MM.1S (cell line): ENCODE data around the gene FIBCD1.

Source experiments
- DNase-seq: peaks from one replicate; pipeline ENCODE4 v3.0.0-alpha.2; 2015
- H2AFZ ChIP-seq: fragments of 300-600 bp; sonication (generic); 2 replicates; pipeline ENCODE4 v1.6.0; 2016; ENCODE audit warnings: antibody characterized with exemption, low read length
- H3F3A ChIP-seq: fragments of 300-600 bp; sonication (generic); 2 replicates; pipeline ENCODE4 v1.6.1; 2016; ENCODE audit warnings: mild to moderate bottlenecking, antibody characterized with exemption, low read length, moderate library complexity, mixed read lengths; ENCODE audit not compliant: insufficient read depth
- H3K27ac ChIP-seq: fragments of 300-600 bp; sonication (generic); 2 replicates; pipeline ENCODE4 v1.5.1; 2016; ENCODE audit warnings: mild to moderate bottlenecking, low read length
- H3K27me3 ChIP-seq: fragments of 300-600 bp; sonication (generic); replicated peaks from 2 replicates; pipeline ENCODE4 v1.6.0; 2016; ENCODE audit warnings: low read length; ENCODE audit not compliant: insufficient read depth
- H3K36me3 ChIP-seq: fragments of 300-600 bp; sonication (generic); replicated peaks from 2 replicates; pipeline ENCODE4 v1.6.1; 2016; ENCODE audit warnings: mild to moderate bottlenecking, low read length, mixed read lengths; ENCODE audit not compliant: insufficient read depth
- H3K4me1 ChIP-seq: fragments of 300-600 bp; sonication (generic); 2 replicates; pipeline ENCODE4 v1.6.1; 2016; ENCODE audit warnings: low read length, mixed read lengths
- H3K4me2 ChIP-seq: fragments of 300-600 bp; sonication (generic); 2 replicates; pipeline ENCODE4 v1.6.0; 2016; ENCODE audit warnings: low read depth, low read length
- H3K4me3 ChIP-seq: fragments of 300-600 bp; sonication (generic); 2 replicates; pipeline ENCODE4 v1.5.1; 2016; ENCODE audit warnings: low read length, mixed read lengths
- H3K79me2 ChIP-seq: fragments of 300-600 bp; sonication (generic); 2 replicates; pipeline ENCODE4 v1.6.1; 2016; ENCODE audit warnings: mixed run types, low read length, mixed read lengths
- H3K9ac ChIP-seq: fragments of 300-600 bp; sonication (generic); 2 replicates; pipeline ENCODE4 v1.6.1; 2016; ENCODE audit warnings: low read length, mixed read lengths
- H3K9me2 ChIP-seq: fragments of 300-600 bp; sonication (generic); replicated peaks from 2 replicates; pipeline ENCODE4 v1.6.1; 2016; ENCODE audit warnings: mild to moderate bottlenecking, low read length, mixed read lengths; ENCODE audit not compliant: insufficient read depth
- H3K9me3 ChIP-seq: fragments of 300-600 bp; sonication (generic); replicated peaks from 2 replicates; pipeline ENCODE4 v1.6.1; 2016; ENCODE audit warnings: mild to moderate bottlenecking, low read length, mixed read lengths; ENCODE audit not compliant: insufficient read depth
- H4K20me1 ChIP-seq: fragments of 300-600 bp; sonication (generic); 2 replicates; pipeline ENCODE4 v1.6.1; 2016; ENCODE audit warnings: mild to moderate bottlenecking, low read length, moderate library complexity, mixed read lengths; ENCODE audit not compliant: insufficient read depth
- CTCF ChIP-seq: fragments of 300-600 bp; sonication (generic); IDR thresholded peaks from 2 replicates; pipeline ENCODE4 v1.5.1; 2016; ENCODE audit warnings: antibody characterized with exemption, low read length, mixed read lengths
- EZH2 ChIP-seq: fragments of 300-600 bp; sonication (generic); optimal IDR thresholded peaks from 2 replicates; pipeline ENCODE3; 2017; ENCODE audit warnings: low read depth, mild to moderate bottlenecking, antibody characterized with exemption, low read length, mixed read lengths
- EZH2phosphoT487 ChIP-seq: fragments of 300-600 bp; sonication (generic); IDR thresholded peaks from 2 replicates; pipeline ENCODE4 v1.6.1; 2018; ENCODE audit warnings: antibody characterized with exemption, low read length

The FIBCD1 gene

DNA sequence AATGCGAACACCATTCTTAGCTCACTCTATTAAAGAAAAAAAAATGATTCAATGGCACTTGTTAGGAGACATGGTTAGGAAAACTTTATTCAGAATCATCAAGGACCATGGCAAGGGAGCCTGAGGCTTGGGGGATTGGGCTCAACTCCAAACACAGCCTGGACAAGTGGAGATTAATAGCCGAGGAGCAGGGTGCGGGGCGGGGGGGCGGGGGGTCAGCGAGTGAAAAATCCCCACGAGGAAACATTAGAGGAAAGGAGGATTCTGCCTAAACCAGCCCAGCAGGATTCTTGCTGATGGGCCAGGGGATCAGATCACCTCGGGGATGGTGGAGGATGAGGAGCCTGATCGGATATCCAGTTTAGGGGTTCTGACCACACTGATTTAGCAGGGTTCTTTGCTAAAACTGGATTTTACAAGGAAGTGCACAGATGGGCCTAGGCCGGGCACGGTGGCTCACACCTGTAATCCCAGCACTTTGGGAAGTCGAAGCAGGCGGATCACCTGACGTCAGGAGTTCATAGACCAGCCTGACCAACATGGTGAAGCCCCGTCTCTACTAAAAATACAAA, 24.4 kb upstream of the FIBCD1 start:
- no peaks in the 10 kb centered on the region for H3K36me3 ChIP-seq

GRCh38 chr9:130962418-130963316, 23.6 kb upstream of the FIBCD1 start:
- H3K9me2 ChIP-seq: no peaks in the 10 kb centered on the region
- no peaks in the 10 kb centered on the region for H3F3A ChIP-seq
- peaks cover 92% of the 10 kb centered on the region for H3K27me3 ChIP-seq
- H3K9ac ChIP-seq: no peak overlapping the region
- H3K27ac ChIP-seq: no peak overlapping the region
- no peaks in the 10 kb centered on the region for H3K9me3 ChIP-seq
- H3K79me2 ChIP-seq: no peaks in the 10 kb centered on the region
- H4K20me1 ChIP-seq: no peaks in the 10 kb centered on the region
- H2AFZ ChIP-seq: no peak overlapping the region
- no peak overlapping the region for H3K4me3 ChIP-seq
- no peak for DNase-seq
- no peaks in the 10 kb centered on the region for H3K4me1 ChIP-seq
- no peaks in the 10 kb centered on the region for H3K36me3 ChIP-seq
- no peak overlapping the region for H3K4me2 ChIP-seq
- no peak for TF ChIP-seq CTCF
- no peak for TF ChIP-seq EZH2
- TF ChIP-seq EZH2phosphoT487: no peak

More for the DNA sequence above, 24.4 kb upstream of the FIBCD1 start:
- Histone ChIP-seq H4K20me1 (no peaks in the 10 kb centered on the region), H2AFZ (no peak overlapping the region), H3K9ac (no peak overlapping the region), H3K4me2 (no peak overlapping the region), H3K9me3 (no peaks in the 10 kb centered on the region), H3K9me2 (no peaks in the 10 kb centered on the region), H3K4me1 (no peaks in the 10 kb centered on the region), H3K4me3 (no peak overlapping the region), H3K27ac (no peak overlapping the region), H3F3A (no peaks in the 10 kb centered on the region), H3K27me3 (peaks cover 93% of the 10 kb centered on the region), H3K79me2 (no peaks in the 10 kb centered on the region)
- TF ChIP-seq EZH2phosphoT487 (no peak), CTCF (no peak), EZH2 (no peak)
- no peak for DNase-seq

DNA sequence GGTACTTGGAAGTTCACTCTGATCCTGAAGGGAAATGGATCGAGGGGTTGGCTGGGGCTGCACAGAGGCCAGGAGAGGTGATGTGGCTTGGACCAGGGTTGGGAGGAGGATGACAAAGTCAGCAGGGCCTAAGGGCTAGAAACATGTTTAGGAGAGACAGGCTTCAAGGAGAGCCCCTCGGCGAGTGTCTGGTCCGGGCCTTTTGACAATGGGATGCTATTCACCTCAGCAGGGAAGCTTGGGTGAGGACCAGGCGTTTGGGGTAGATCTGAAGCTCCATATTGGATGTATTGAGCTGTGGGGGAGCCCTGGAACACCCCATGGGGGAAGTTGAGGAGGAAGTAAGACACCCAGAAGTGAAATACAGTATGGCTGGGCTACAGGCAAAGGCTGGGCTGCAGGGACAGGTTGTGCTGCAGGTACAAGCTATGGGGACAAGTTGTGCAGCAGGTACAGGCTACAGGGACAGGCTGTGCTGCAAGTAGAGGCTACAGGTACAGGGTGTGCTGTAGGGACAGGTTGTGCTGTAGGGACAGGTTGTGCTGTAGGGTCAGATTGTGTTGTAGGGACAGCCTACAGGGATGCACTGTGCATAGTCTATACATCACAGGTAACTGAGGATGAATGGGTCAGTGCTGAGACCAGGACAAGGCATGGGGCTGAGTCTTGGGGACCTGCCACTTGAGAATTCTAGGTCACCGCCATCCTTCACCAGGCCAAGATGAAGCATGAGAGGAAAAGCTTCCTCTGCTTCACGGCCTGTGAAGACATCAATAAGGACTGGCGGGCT, 22.7 kb upstream of the FIBCD1 start:
- H3K36me3 ChIP-seq: no peaks in the 10 kb centered on the region
- no peaks in the 10 kb centered on the region for H3K9me3 ChIP-seq
- DNase-seq: no peak
- H3K4me3 ChIP-seq: no peak overlapping the region
- H4K20me1 ChIP-seq: no peaks in the 10 kb centered on the region
- no peak overlapping the region for H3K9ac ChIP-seq
- H3K27ac ChIP-seq: no peak overlapping the region
- H3K9me2 ChIP-seq: no peaks in the 10 kb centered on the region
- no peaks in the 10 kb centered on the region for H3K4me1 ChIP-seq
- no peaks in the 10 kb centered on the region for H3F3A ChIP-seq
- H2AFZ ChIP-seq: no peak overlapping the region
- H3K27me3 ChIP-seq: peaks cover 92% of the 10 kb centered on the region
- no peaks in the 10 kb centered on the region for H3K79me2 ChIP-seq
- TF ChIP-seq EZH2phosphoT487 (no peak), EZH2 (no peak), CTCF (no peak)
- no peak overlapping the region for H3K4me2 ChIP-seq
